ENCODE results near the gene SURF1. TPM values are rescaled to one million over a fixed set of nuclear protein-coding genes. Genes with fewer than 3 reads are reported as not detected.

Gene SURF1
- total RNA-seq, 1 experiment from 2014 or later = 57.7 TPM

- POLR2A ChIA-PET (ENCODE audit: unreplicated experiment) = interaction anchor here (0.6 kb wide), 1 partner anchor 35 kb away, joined by 3 read pairs; no protein-coding TSS in a partner anchor
These were observed 30.1 kb upstream of the SURF1 start for GRCh38 chr9:133386338-133386737.

GRCh38 chr9:133385452-133385851 lies 29.2 kb upstream of the SURF1 start:
- Histone ChIP-seq H3K4me3 (no peak overlapping the region), H3K4me1 (replicated peaks; ENCODE audit: insufficient read depth) (no peaks in the 10 kb centered on the region), H3K4me2 (no peak overlapping the region), H3K27ac (no peak overlapping the region), H3K79me2 (ENCODE audit: low read depth) (no peaks in the 10 kb centered on the region), H3F3A (ENCODE audit: insufficient read depth, low read depth) (no peaks in the 10 kb centered on the region), H4K20me1 (ENCODE audit: insufficient read depth) (no peaks in the 10 kb centered on the region), H3K9me3 (ENCODE audit: insufficient read depth, low read depth) (no peaks in the 10 kb centered on the region), H3K27me3 (ENCODE audit: insufficient read depth, low read depth) (peaks cover 12% of the 10 kb centered on the region; the same call in 1 of the 2 replicates), H3K36me3 (ENCODE audit: low read depth) (no peaks in the 10 kb centered on the region), H3K9me2 (ENCODE audit: insufficient read depth) (no peaks in the 10 kb centered on the region), H2AFZ (no peak overlapping the region)
- DNase-seq = no peak
- no peak for TF ChIP-seq CTCF (conservative IDR thresholded peaks at IDR 0.05)
- TF ChIP-seq EZH2 (IDR thresholded peaks at IDR 0.05; ENCODE audit: low read depth) = no peak
- BruUV-seq (replicated peaks) = no TSS peak
- POLR2A ChIA-PET (ENCODE audit: unreplicated experiment) = no interaction called here
- CTCF ChIA-PET = no interaction called here
- intact Hi-C loops (cut with micrococcal nuclease; ENCODE audit: unreplicated experiment) = no loop called here

More at GRCh38 chr9:133386338-133386737, 30.1 kb upstream of the SURF1 start:
- H3K27me3 ChIP-seq (ENCODE audit: insufficient read depth, low read depth) = peaks cover 15% of the 10 kb centered on the region; the same call in 1 of the 2 replicates
- BruUV-seq (replicated peaks) = no TSS peak
- no peaks in the 10 kb centered on the region for H3F3A ChIP-seq (ENCODE audit: insufficient read depth, low read depth)
- intact Hi-C loops (cut with micrococcal nuclease; ENCODE audit: unreplicated experiment) = no loop called here
- H3K79me2 ChIP-seq (ENCODE audit: low read depth) = no peaks in the 10 kb centered on the region
- H3K9me3 ChIP-seq (ENCODE audit: insufficient read depth, low read depth) = no peaks in the 10 kb centered on the region
- no peak overlapping the region for H2AFZ ChIP-seq
- no peak for TF ChIP-seq CTCF (conservative IDR thresholded peaks at IDR 0.05)
- no peak for TF ChIP-seq EZH2 (IDR thresholded peaks at IDR 0.05; ENCODE audit: low read depth)
- H3K27ac ChIP-seq = no peak overlapping the region
- H3K4me1 ChIP-seq (replicated peaks; ENCODE audit: insufficient read depth) = no peaks in the 10 kb centered on the region
- no peak for DNase-seq
- no peak overlapping the region for H3K4me2 ChIP-seq
- no peaks in the 10 kb centered on the region for H3K9me2 ChIP-seq (ENCODE audit: insufficient read depth)
- H3K36me3 ChIP-seq (ENCODE audit: low read depth) = no peaks in the 10 kb centered on the region
- no peak overlapping the region for H3K4me3 ChIP-seq
- CTCF ChIA-PET = interaction anchor here (0.5 kb wide), 1 partner anchor 13 kb away, joined by 3 read pairs; no protein-coding TSS in a partner anchor
- no peaks in the 10 kb centered on the region for H4K20me1 ChIP-seq (ENCODE audit: insufficient read depth)

GRCh38 chr9:133384736-133385321 lies 28.5 kb upstream of the SURF1 start:
- no peak overlapping the region for H2AFZ ChIP-seq
- no peak for DNase-seq
- BruUV-seq (replicated peaks) = no TSS peak
- no peaks in the 10 kb centered on the region for H4K20me1 ChIP-seq (ENCODE audit: insufficient read depth)
- intact Hi-C loops (cut with micrococcal nuclease; ENCODE audit: unreplicated experiment) = no loop called here
- no peak for TF ChIP-seq CTCF (conservative IDR thresholded peaks at IDR 0.05)
- TF ChIP-seq EZH2 (IDR thresholded peaks at IDR 0.05; ENCODE audit: low read depth) = no peak
- no peak overlapping the region for H3K4me3 ChIP-seq
- peaks cover 8% of the 10 kb centered on the region; the same call in 1 of the 2 replicates for H3K27me3 ChIP-seq (ENCODE audit: insufficient read depth, low read depth)
- H3K79me2 ChIP-seq (ENCODE audit: low read depth) = no peaks in the 10 kb centered on the region
- no peaks in the 10 kb centered on the region for H3K9me2 ChIP-seq (ENCODE audit: insufficient read depth)
- no peak overlapping the region for H3K27ac ChIP-seq
- H3K4me2 ChIP-seq = no peak overlapping the region
- ChIA-PET POLR2A (ENCODE audit: unreplicated experiment) (no interaction called here), CTCF (interaction anchor here (0.6 kb wide), 1 partner anchor 226 kb away, joined by 6 read pairs; no protein-coding TSS in a partner anchor)
- H3K9me3 ChIP-seq (ENCODE audit: insufficient read depth, low read depth) = no peaks in the 10 kb centered on the region
- no peaks in the 10 kb centered on the region for H3K4me1 ChIP-seq (replicated peaks; ENCODE audit: insufficient read depth)
- no peaks in the 10 kb centered on the region for H3K36me3 ChIP-seq (ENCODE audit: low read depth)
- H3F3A ChIP-seq (ENCODE audit: insufficient read depth, low read depth) = no peaks in the 10 kb centered on the region

Data from PC-9 (cell line).